CD14-positive monocyte (primary cell): ENCODE data around the gene ARSB. TPM values are rescaled to one million over a fixed set of nuclear protein-coding genes. Genes with fewer than 3 reads are reported as not detected.

Experiments
- DNase-seq, 3 donors: peaks; one replicate each; pipeline ENCODE4 v3.0.0-alpha.2; 2011 to 2022
- H2AFZ ChIP-seq: 2 replicates; pipeline ENCODE4 v1.6.0; 2012; ENCODE audit warnings: mild to moderate bottlenecking, low read depth, low read length, inconsistent platforms; ENCODE audit not compliant: insufficient read depth, poor library complexity, severe bottlenecking
- H3K27ac ChIP-seq, 2 donors: 1 replicate in 1 of 2; 2 replicates in 1 of 2; pipeline ENCODE4 v1.5.1; 2012 to 2013; ENCODE audit warnings: low read length in 2 of 2, control low read depth in 1 of 2, inconsistent platforms in 1 of 2, low read depth in 1 of 2, mild to moderate bottlenecking in 1 of 2
- H3K27me3 ChIP-seq, 2 donors: one replicate each; pipeline versions ENCODE4 v1.6.0 to v1.6.1; 2011 to 2013; ENCODE audit warnings: low read length in 2 of 2; ENCODE audit not compliant: control insufficient read depth in 2 of 2, insufficient read depth in 2 of 2
- H3K36me3 ChIP-seq, 2 donors: replicated peaks in 1 of 2; 1 replicate in 1 of 2; 2 replicates in 1 of 2; pipeline versions ENCODE4 v1.5.1 to v1.6.1; 2012 to 2013; ENCODE audit warnings: low read length in 2 of 2, control low read depth in 1 of 2, inconsistent platforms in 1 of 2, mild to moderate bottlenecking in 1 of 2; ENCODE audit not compliant: insufficient read depth in 2 of 2, control insufficient read depth in 1 of 2
- H3K4me1 ChIP-seq, 2 donors: 1 replicate in 1 of 2; 2 replicates in 1 of 2; pipeline versions ENCODE4 v1.5.1 to v1.6.1; 2012 to 2013; ENCODE audit warnings: low read length in 2 of 2, control low read depth in 1 of 2, inconsistent platforms in 1 of 2, mild to moderate bottlenecking in 1 of 2, moderate library complexity in 1 of 2; ENCODE audit not compliant: insufficient read depth in 2 of 2, control insufficient read depth in 1 of 2
- H3K4me2 ChIP-seq: replicated peaks from 2 replicates; pipeline ENCODE3; 2012; ENCODE audit warnings: low read length, moderate library complexity, mild to moderate bottlenecking; ENCODE audit not compliant: poor library complexity, severe bottlenecking; ENCODE audit errors: extremely low read depth
- H3K4me3 ChIP-seq, 3 experiments: fragments of 200-600 bp in 1 of 3; sonication (generic) in 1 of 3; replicated peaks in 1 of 3; 1 replicate in 2 of 3; 2 replicates in 1 of 3; pipeline ENCODE4 v1.5.1; 2011 to 2013; ENCODE audit warnings: low read length in 3 of 3, mild to moderate bottlenecking in 3 of 3, control low read depth in 2 of 3, low read depth in 2 of 3, inconsistent platforms in 1 of 3, moderate library complexity in 1 of 3
- H3K79me2 ChIP-seq: 2 replicates; pipeline ENCODE4 v1.6.0; 2012; ENCODE audit warnings: mild to moderate bottlenecking, control low read depth, inconsistent platforms, low read length, moderate library complexity; ENCODE audit not compliant: insufficient read depth
- H3K9ac ChIP-seq: 2 replicates; pipeline ENCODE4 v1.6.0; 2017; ENCODE audit warnings: low read length, mild to moderate bottlenecking; ENCODE audit not compliant: insufficient read depth, poor library complexity, severe bottlenecking
- H3K9me3 ChIP-seq, 2 donors: replicated peaks in 1 of 2; 1 replicate in 1 of 2; 2 replicates in 1 of 2; pipeline versions ENCODE4 v1.5.1 to v1.6.1; 2012 to 2013; ENCODE audit warnings: low read length in 2 of 2, control low read depth in 1 of 2; ENCODE audit not compliant: control insufficient read depth in 1 of 2, insufficient read depth in 1 of 2
- H4K20me1 ChIP-seq: 2 replicates; pipeline ENCODE4 v1.6.0; 2012; ENCODE audit warnings: mild to moderate bottlenecking, low read length, control low read depth, moderate library complexity; ENCODE audit not compliant: insufficient read depth
- H3K27ac Mint-ChIP-seq, 7 donors: one replicate each; pipeline ENCODE4 v1.8.0; 2020; ENCODE audit warnings: mild to moderate bottlenecking in 7 of 7, mixed read lengths in 7 of 7, moderate library complexity in 6 of 7, inconsistent platforms in 2 of 7
- H3K27me3 Mint-ChIP-seq, 3 donors: one replicate each; pipeline ENCODE4 v1.8.0; 2021 to 2022; ENCODE audit warnings: low read depth in 3 of 3, mild to moderate bottlenecking in 3 of 3, mixed read lengths in 3 of 3, moderate library complexity in 3 of 3, inconsistent platforms in 1 of 3
- H3K36me3 Mint-ChIP-seq, 2 donors: one replicate each; pipeline ENCODE4 v1.8.0; 2020; ENCODE audit warnings: mixed read lengths in 2 of 2, inconsistent platforms in 1 of 2, mild to moderate bottlenecking in 1 of 2
- H3K4me1 Mint-ChIP-seq: one replicate; pipeline ENCODE4 v1.8.0; 2020; ENCODE audit warnings: mild to moderate bottlenecking, mixed read lengths
- H3K4me3 Mint-ChIP-seq, 2 donors: one replicate each; pipeline ENCODE4 v1.8.0; 2020; ENCODE audit warnings: mild to moderate bottlenecking in 2 of 2, mixed read lengths in 2 of 2, moderate library complexity in 1 of 2
- H3K9me3 Mint-ChIP-seq, 7 donors: one replicate each; pipeline ENCODE4 v1.8.0; 2020 to 2022; ENCODE audit warnings: mixed read lengths in 7 of 7, mild to moderate bottlenecking in 6 of 7, moderate library complexity in 6 of 7, inconsistent platforms in 2 of 7
- CTCF ChIP-seq: fragments of 200-600 bp; IDR thresholded peaks from one replicate; pipeline ENCODE4 v1.8.0; 2022; ENCODE audit warnings: antibody characterized with exemption, mild to moderate bottlenecking
- WGBS: methylation state at CpG from one replicate; pipeline ENCODE4 v1.1.5; 2013; ENCODE audit warnings: missing lambda C conversion rate; ENCODE audit not compliant: insufficient coverage; 5-methylcytosine and 5-hydroxymethylcytosine counted together
- intact Hi-C, 2 donors: fragments of 100-400 bp; cut with micrococcal nuclease; formaldehyde crosslinking; loops; one replicate each; pipeline versions ENCODE4 v1.15.0 to v1.15.1; 2023
- polyA plus RNA-seq, 3 donors: library from polyadenylated mRNA; depleted of rRNA in 1 of 3; unstranded in 2 of 3; stranded (reverse) in 1 of 3; fragments of 300-500 nt in 2 of 3; fragments of >200 nt in 1 of 3; fragmentation: Illumina TruSeq in 2 of 3; gene quantifications; 1 replicate in 2 of 3; 2 replicates in 1 of 3; pipeline ENCODE4 v1.2.3, GENCODE V29; 2012 to 2021

ARSB gene
- polyA plus RNA-seq, 3 donors: 18.0 to 28.7 (median 18.1) TPM

- TF ChIP-seq CTCF: no peak
- Histone ChIP-seq H3K36me3 (no peaks in the 10 kb centered on the region), H3K27ac (no peak overlapping the region), H3K27me3 (peaks cover 3 to 7% of the 10 kb centered on the region in 2 donors), H3K4me3 (no peak overlapping the region), H2AFZ (no peak overlapping the region), H3K9me3 (no peaks in the 10 kb centered on the region), H4K20me1 (no peaks in the 10 kb centered on the region), H3K4me1 (no peaks in the 10 kb centered on the region), H3K4me2 (no peak overlapping the region), H3K9ac (no peak overlapping the region), H3K79me2 (no peaks in the 10 kb centered on the region)
- WGBS: no CpG with 5 or more reads among the region's 3 CpGs
- no peak for DNase-seq
- no peaks in the 10 kb centered on the region for H3K4me1 Mint-ChIP-seq
- no peak overlapping the region for H3K27ac Mint-ChIP-seq
- intact Hi-C loops: no loop called here
- no peaks in the 10 kb centered on the region for H3K36me3 Mint-ChIP-seq
- peaks cover 0 to 1% (median 0%) of the 10 kb centered on the region in 7 donors for H3K9me3 Mint-ChIP-seq
- H3K4me3 Mint-ChIP-seq: no peak overlapping the region
- H3K27me3 Mint-ChIP-seq: peaks cover 6 to 19% (median 11%) of the 10 kb centered on the region in 3 donors
Observed at GRCh38 chr5:78744951-78745534, 240.1 kb downstream of the ARSB start.

GRCh38 chr5:78741019-78741418, 244.1 kb downstream of the ARSB start:
- Mint-ChIP-seq H3K36me3 (no peaks in the 10 kb centered on the region), H3K27me3 (peaks cover 9 to 17% (median 10%) of the 10 kb centered on the region in 3 donors), H3K4me1 (no peaks in the 10 kb centered on the region), H3K27ac (no peak overlapping the region), H3K4me3 (no peak overlapping the region), H3K9me3 (no peaks in the 10 kb centered on the region)
- peaks cover 3 to 7% of the 10 kb centered on the region in 2 donors for H3K27me3 ChIP-seq
- intact Hi-C loops: no loop called here
- no peak overlapping the region for H2AFZ ChIP-seq
- no peak overlapping the region for H3K27ac ChIP-seq
- no peak overlapping the region for H3K4me3 ChIP-seq
- H3K36me3 ChIP-seq: no peaks in the 10 kb centered on the region
- H3K4me2 ChIP-seq: no peak overlapping the region
- no peaks in the 10 kb centered on the region for H3K4me1 ChIP-seq
- no peaks in the 10 kb centered on the region for H3K79me2 ChIP-seq
- H4K20me1 ChIP-seq: no peaks in the 10 kb centered on the region
- TF ChIP-seq CTCF: no peak
- H3K9ac ChIP-seq: no peak overlapping the region
- WGBS: no CpG with 5 or more reads among the region's 1 CpG
- no peak for DNase-seq
- H3K9me3 ChIP-seq: no peaks in the 10 kb centered on the region
